Natural killer cell treated with Interleukin-12 subunit alpha and Interleukin-12 subunit beta and Interleukin-15 and Interleukin-18, amount 100 ng/mL, for 72 hours (primary cell): Measurements from ENCODE around the gene TOE1. TPM values are rescaled to one million over a fixed set of nuclear protein-coding genes. Genes with fewer than 3 reads are reported as not detected.
"Not testable (repeated sequence)": the region's sequence is repeated elsewhere in the genome, so short reads cannot be mapped to it uniquely, and the experiment has no call there.

ENCODE experiments used
- ATAC-seq, 2 donors: fragments of 150-1000 bp; cut with Tn5 transposase in 1 of 2; sonication (Bioruptor Pico), chemical (Tn5 transposase) in 1 of 2; 2 replicates each; pipeline ENCODE4 v1.10.0; 2021
- DNase-seq: peaks from one replicate; pipeline ENCODE4 v3.0.0; 2022; ENCODE audit warnings: low spot score
- H3K27ac Mint-ChIP-seq, 2 donors: 1 replicate in 1 of 2; 2 replicates in 1 of 2; pipeline ENCODE4 v1.8.0; 2022; ENCODE audit warnings: mixed read lengths in 2 of 2, mild to moderate bottlenecking in 1 of 2, moderate library complexity in 1 of 2
- H3K27me3 Mint-ChIP-seq, 2 donors: 1 replicate in 1 of 2; 2 replicates in 1 of 2; pipeline ENCODE4 v1.8.0; 2022; ENCODE audit warnings: mixed read lengths in 2 of 2
- H3K36me3 Mint-ChIP-seq: one replicate; pipeline ENCODE4 v1.8.0; 2022; ENCODE audit warnings: mixed read lengths
- H3K4me1 Mint-ChIP-seq, 2 donors: 1 replicate in 1 of 2; 2 replicates in 1 of 2; pipeline ENCODE4 v1.8.0; 2022; ENCODE audit warnings: low read depth in 2 of 2, mixed read lengths in 2 of 2, mild to moderate bottlenecking in 1 of 2
- H3K4me3 Mint-ChIP-seq: one replicate; pipeline ENCODE4 v1.8.0; 2022; ENCODE audit warnings: mixed read lengths
- H3K9me3 Mint-ChIP-seq: 2 replicates; pipeline ENCODE4 v1.8.0; 2022; ENCODE audit warnings: mixed read lengths
- total RNA-seq, 2 donors: library from RNA; stranded (reverse); gene quantifications; one replicate each; pipeline ENCODE4 v1.2.3, GENCODE V29; 2022

TOE1 gene
- total RNA-seq, 2 donors from 2014 or later, result 29.8 to 43.6 TPM

DNA sequence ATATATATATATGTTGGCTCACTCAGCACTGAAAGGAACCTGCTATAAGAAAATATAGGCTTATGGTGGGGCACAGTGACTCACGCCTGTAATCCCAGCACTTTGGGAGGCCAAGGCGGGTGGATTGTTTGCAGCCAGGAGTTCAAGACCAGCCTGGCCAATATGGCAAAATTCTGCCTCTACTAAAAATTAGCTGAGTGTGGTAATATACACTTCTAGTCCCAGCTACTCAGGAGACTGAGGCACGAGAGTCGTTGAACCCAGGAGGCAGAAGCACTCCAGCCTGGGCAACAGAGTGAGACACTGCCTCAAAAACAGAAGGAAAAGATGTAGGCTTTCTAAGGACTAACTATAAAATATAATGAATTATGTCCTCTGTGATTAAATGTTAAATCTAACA lies 14.9 kb downstream of the TOE1 start:
- Mint-ChIP-seq H3K27me3 (no peaks in the 10 kb centered on the region), H3K9me3 (no peaks in the 10 kb centered on the region), H3K27ac (no peak overlapping the region), H3K36me3 (no peaks in the 10 kb centered on the region), H3K4me3 (no peak overlapping the region), H3K4me1 (peaks cover 1 to 2% of the 10 kb centered on the region in 2 donors)
- DNase-seq (no peak), ATAC-seq (no peak)

- no peak for ATAC-seq
- no peaks in the 10 kb centered on the region for H3K36me3 Mint-ChIP-seq
Observed at GRCh38 chr1:45355683-45356082, 15.7 kb downstream of the TOE1 start.

DNA sequence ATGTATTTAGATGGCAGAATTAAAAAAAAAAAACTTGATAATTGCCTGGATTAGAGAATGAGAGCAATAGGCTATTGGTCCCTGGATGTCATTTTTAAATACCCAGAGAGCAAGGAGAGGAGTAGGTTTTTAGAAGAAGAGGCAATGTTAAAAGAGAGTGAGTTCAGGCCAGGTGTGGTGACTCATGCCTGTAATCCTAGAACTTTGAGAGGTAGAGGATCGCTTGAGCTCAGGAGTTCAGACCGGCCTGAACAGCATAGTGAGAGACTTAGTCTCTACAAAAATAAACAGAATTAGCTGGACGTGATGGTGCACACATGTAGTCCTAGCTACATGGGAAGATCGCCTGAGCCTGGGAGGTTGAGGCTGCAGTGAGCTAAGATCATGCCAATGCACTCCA lies 16.2 kb downstream of the TOE1 start:
- no peak for ATAC-seq
- H3K4me1 Mint-ChIP-seq, result peaks cover 4 to 7% of the 10 kb centered on the region in 2 donors

More at GRCh38 chr1:45355683-45356082, 15.7 kb downstream of the TOE1 start:
- Mint-ChIP-seq H3K27ac (no peak overlapping the region), H3K4me3 (no peak overlapping the region), H3K27me3 (no peaks in the 10 kb centered on the region), H3K4me1 (peaks cover 4 to 7% of the 10 kb centered on the region in 2 donors), H3K9me3 (no peaks in the 10 kb centered on the region)
- no peak for DNase-seq

GRCh38 chr1:45359882-45360513 lies 20.0 kb downstream of the TOE1 start:
- no peak overlapping the region for H3K27ac Mint-ChIP-seq
- no peak overlapping the region for H3K4me3 Mint-ChIP-seq
- DNase-seq (no peak), ATAC-seq (no peak)
- H3K9me3 Mint-ChIP-seq, result no peaks in the 10 kb centered on the region
- peaks cover 4 to 7% of the 10 kb centered on the region in 2 donors for H3K4me1 Mint-ChIP-seq
- H3K27me3 Mint-ChIP-seq, result no peaks in the 10 kb centered on the region
- H3K36me3 Mint-ChIP-seq, result no peaks in the 10 kb centered on the region

More for the DNA sequence above, 16.2 kb downstream of the TOE1 start:
- no peak for DNase-seq
- H3K27ac Mint-ChIP-seq, result no peak overlapping the region
- H3K36me3 Mint-ChIP-seq, result no peaks in the 10 kb centered on the region
- H3K27me3 Mint-ChIP-seq, result no peaks in the 10 kb centered on the region
- no peaks in the 10 kb centered on the region for H3K9me3 Mint-ChIP-seq
- H3K4me3 Mint-ChIP-seq, result no peak overlapping the region

DNA sequence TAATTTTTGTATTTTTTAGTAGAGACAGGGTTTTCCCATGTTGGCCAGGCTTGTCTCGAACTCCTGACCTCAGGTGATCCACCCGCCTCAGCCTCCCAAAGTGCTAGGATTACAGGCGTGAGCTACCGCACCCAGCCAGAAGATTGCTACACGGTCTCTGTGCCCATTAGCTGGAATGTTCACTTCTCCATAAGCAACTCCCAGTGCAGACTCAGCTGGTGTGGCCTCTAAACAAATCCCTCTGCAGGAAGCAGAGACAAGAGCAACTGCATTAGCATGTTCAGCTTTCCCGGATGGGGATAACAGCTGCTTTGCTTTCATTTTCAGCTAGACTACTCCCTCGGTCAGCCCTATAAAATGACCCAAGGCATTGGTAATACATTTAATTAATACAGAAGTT lies 21.0 kb downstream of the TOE1 start:
- not testable (repeated sequence) for H3K27ac Mint-ChIP-seq, DNase-seq, H3K9me3 Mint-ChIP-seq, H3K27me3 Mint-ChIP-seq, H3K4me3 Mint-ChIP-seq, H3K4me1 Mint-ChIP-seq, ATAC-seq, H3K36me3 Mint-ChIP-seq

GRCh38 chr1:45364294-45364693 lies 24.3 kb downstream of the TOE1 start:
- Mint-ChIP-seq H3K36me3 (no peaks in the 10 kb centered on the region), H3K4me3 (no peak overlapping the region), H3K4me1 (peaks cover 4 to 7% of the 10 kb centered on the region in 2 donors), H3K27ac (no peak overlapping the region), H3K9me3 (no peaks in the 10 kb centered on the region), H3K27me3 (no peaks in the 10 kb centered on the region)
- no peak for DNase-seq
- ATAC-seq, result no peak

DNA sequence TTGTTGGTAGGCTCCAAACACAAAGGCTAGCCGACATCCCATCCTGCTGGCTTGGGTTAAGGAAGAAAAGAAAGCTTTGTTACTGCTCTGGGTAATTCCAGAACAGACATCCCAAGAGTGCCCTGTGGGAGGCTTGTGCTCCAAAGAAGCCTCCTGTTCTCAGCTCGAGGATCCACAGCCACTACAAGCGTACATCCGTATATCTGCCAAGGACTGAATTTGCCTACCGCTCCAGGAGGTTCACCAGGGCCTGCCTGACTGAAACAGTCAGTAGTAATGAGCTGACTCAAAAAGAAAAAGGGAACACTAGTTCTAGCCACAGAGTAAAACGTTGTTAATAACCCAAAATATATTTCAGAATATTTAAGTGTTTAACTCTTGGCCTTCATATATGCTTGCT lies 25.1 kb downstream of the TOE1 start:
- H3K36me3 Mint-ChIP-seq, result no peaks in the 10 kb centered on the region
- no peak for DNase-seq
- H3K27me3 Mint-ChIP-seq, result no peaks in the 10 kb centered on the region
- no peak overlapping the region for H3K4me3 Mint-ChIP-seq
- H3K27ac Mint-ChIP-seq, result no peak overlapping the region
- no peaks in the 10 kb centered on the region for H3K9me3 Mint-ChIP-seq
- ATAC-seq, result no peak
- peaks cover under 1 to 3% of the 10 kb centered on the region in 2 donors for H3K4me1 Mint-ChIP-seq

DNA sequence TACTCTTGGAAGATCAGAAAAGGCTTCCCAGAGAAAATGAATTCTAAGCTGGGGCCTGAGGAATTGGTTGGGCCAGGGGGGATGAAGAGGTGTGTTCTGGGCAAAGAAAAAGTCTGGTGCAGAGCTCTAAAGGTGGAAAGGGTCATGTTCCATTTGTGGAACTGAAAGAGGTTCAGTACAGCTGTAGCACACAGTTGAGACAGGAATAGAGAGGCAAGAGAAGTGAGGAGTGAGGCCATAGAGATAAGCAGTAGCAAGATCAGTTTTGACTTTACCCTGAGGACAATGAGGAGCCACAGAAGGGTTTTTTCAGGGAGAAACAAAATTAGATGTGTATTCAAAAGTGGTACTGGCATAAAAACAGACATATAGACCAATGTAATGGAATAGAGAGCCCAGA lies 30.6 kb downstream of the TOE1 start:
- H3K27ac Mint-ChIP-seq, result no peak overlapping the region
- H3K36me3 Mint-ChIP-seq, result no peaks in the 10 kb centered on the region
- DNase-seq (no peak), ATAC-seq (no peak)
- H3K4me1 Mint-ChIP-seq, result no peaks in the 10 kb centered on the region
- H3K9me3 Mint-ChIP-seq, result no peaks in the 10 kb centered on the region
- H3K4me3 Mint-ChIP-seq, result no peak overlapping the region
- H3K27me3 Mint-ChIP-seq, result no peaks in the 10 kb centered on the region

DNA sequence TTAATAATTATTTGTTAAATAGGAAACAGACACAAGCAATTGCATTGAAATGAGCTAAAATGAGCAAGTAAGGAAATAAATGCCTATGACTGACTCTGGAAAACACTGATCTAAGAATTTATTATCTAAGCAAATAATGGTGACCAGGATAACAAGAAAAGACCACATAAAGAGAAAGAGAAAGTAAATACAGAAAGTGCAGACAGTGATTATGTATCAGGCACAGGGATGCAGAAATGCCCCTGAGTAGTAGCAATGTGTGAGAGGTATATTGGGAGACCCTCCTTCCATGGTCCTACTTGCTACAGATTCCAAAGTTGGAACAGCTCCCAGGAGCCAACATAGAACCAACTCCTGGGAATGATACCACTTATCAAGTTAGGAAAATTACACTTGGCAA lies 33.6 kb downstream of the TOE1 start:
- H3K9me3 Mint-ChIP-seq, result no peaks in the 10 kb centered on the region
- no peak overlapping the region for H3K27ac Mint-ChIP-seq
- DNase-seq (no peak), ATAC-seq (no peak)
- H3K27me3 Mint-ChIP-seq, result no peaks in the 10 kb centered on the region
- H3K4me3 Mint-ChIP-seq, result no peak overlapping the region
- H3K36me3 Mint-ChIP-seq, result no peaks in the 10 kb centered on the region
- no peaks in the 10 kb centered on the region for H3K4me1 Mint-ChIP-seq

DNA sequence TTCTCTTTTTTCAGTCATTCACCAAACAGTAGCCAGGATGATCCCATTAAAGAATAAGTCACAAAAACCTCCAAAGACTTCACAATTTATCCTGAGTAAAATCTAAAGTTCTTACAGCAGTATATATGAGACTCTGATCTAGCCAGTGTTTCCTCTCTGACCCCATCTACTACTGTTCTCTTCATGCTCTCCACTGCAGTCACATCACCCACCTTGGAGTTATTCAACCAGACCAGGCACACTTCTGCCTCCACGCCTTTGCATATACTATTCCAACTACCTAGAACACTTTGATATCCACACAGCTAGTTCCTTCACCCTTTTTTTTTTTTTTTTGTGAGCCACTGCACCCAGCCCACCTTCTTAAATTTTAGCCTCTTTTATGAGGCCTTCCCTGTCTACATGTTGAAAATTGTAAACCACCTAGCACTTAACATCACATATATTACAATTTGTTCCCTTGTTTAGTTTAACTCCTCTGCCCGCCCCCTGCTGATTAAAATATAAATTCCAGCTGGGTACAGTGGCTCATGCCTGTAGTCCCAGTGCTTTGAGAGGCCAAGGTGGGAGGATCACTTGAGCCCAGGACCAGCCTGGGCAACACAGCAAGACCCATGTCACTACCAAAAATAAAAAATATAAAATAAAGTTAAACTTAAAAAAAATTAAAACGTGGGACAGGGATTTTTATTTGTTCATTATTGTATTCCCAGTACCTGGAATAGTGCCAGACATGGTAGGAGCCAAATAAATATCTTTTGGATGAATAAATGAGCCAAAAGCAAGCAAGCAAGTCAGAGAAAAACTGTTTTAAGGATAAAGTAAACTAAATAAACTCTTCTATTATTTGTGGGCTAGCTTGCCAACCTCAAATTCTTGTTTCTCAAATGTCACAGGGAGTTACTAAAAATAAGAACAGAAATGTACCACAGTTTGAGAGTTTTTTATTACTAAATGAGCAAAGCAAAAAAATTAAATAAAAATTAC lies 35.4 kb downstream of the TOE1 start:
- no peaks in the 10 kb centered on the region for H3K27me3 Mint-ChIP-seq
- H3K36me3 Mint-ChIP-seq, result no peaks in the 10 kb centered on the region
- H3K9me3 Mint-ChIP-seq, result no peaks in the 10 kb centered on the region
- H3K4me3 Mint-ChIP-seq, result no peak overlapping the region
- no peak for ATAC-seq
- DNase-seq, result no peak
- H3K4me1 Mint-ChIP-seq, result no peaks in the 10 kb centered on the region
- no peak overlapping the region for H3K27ac Mint-ChIP-seq

GRCh38 chr1:45378184-45378583 lies 38.2 kb downstream of the TOE1 start:
- Mint-ChIP-seq H3K4me1 (no peaks in the 10 kb centered on the region), H3K27me3 (no peaks in the 10 kb centered on the region), H3K4me3 (no peak overlapping the region), H3K36me3 (no peaks in the 10 kb centered on the region), H3K9me3 (no peaks in the 10 kb centered on the region), H3K27ac (no peak overlapping the region)
- ATAC-seq (no peak), DNase-seq (no peak)

GRCh38 chr1:45379524-45379923 lies 39.6 kb downstream of the TOE1 start:
- Mint-ChIP-seq H3K4me3 (no peak overlapping the region), H3K4me1 (no peaks in the 10 kb centered on the region), H3K27me3 (no peaks in the 10 kb centered on the region), H3K36me3 (no peaks in the 10 kb centered on the region), H3K9me3 (no peaks in the 10 kb centered on the region), H3K27ac (no peak overlapping the region)
- DNase-seq (no peak), ATAC-seq (no peak)

DNA sequence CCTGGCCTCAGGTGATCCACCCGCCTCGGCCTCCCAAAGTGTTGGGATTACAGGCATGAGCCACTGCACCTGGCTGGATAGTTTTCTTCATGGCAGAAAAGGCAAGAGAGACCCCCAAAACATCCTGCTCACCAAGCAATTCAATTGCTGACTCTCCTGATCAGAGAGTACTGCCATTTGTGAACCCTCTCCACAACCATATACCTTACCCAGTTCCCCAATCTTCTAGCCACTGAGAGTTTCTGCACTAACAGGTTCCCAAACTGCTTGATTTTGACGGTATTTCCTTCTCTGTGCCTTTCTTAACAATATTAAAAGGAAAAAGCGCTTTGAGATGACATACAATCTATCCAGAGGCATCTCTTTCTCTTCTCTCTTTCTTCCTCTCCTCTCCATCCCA lies 40.2 kb downstream of the TOE1 start:
- DNase-seq, result no peak
- H3K4me3 Mint-ChIP-seq, result no peak overlapping the region
- no peaks in the 10 kb centered on the region for H3K36me3 Mint-ChIP-seq
- H3K27ac Mint-ChIP-seq, result no peak overlapping the region
- H3K27me3 Mint-ChIP-seq, result no peaks in the 10 kb centered on the region
- no peaks in the 10 kb centered on the region for H3K9me3 Mint-ChIP-seq
- ATAC-seq, result no peak
- H3K4me1 Mint-ChIP-seq, result no peaks in the 10 kb centered on the region

GRCh38 chr1:45380730-45381129 lies 40.8 kb downstream of the TOE1 start:
- Mint-ChIP-seq H3K36me3 (no peaks in the 10 kb centered on the region), H3K4me1 (no peaks in the 10 kb centered on the region), H3K27ac (no peak overlapping the region), H3K9me3 (no peaks in the 10 kb centered on the region), H3K4me3 (no peak overlapping the region), H3K27me3 (no peaks in the 10 kb centered on the region)
- no peak for DNase-seq
- ATAC-seq, result no peak
